Mesothelial cell of epicardium (in vitro differentiated cells): ENCODE data around the gene PTPRG. TPM values are rescaled to one million over a fixed set of nuclear protein-coding genes. Genes with fewer than 3 reads are reported as not detected.

Source experiments
- DNase-seq, 2 experiments: peaks; one replicate each; pipeline ENCODE4 v3.0.0; 2021; ENCODE audit warnings: low spot score in 2 of 2; ENCODE audit not compliant: unreplicated experiment in 2 of 2
- H3K27ac Mint-ChIP-seq: 2 replicates; pipeline ENCODE4 v1.8.0; 2021; ENCODE audit warnings: mixed read lengths
- H3K27me3 Mint-ChIP-seq: 2 replicates; pipeline ENCODE4 v1.8.0; 2021; ENCODE audit warnings: low read depth, mixed read lengths
- H3K36me3 Mint-ChIP-seq: 2 replicates; pipeline ENCODE4 v1.8.0; 2021; ENCODE audit warnings: mixed read lengths
- H3K4me1 Mint-ChIP-seq: 2 replicates; pipeline ENCODE4 v1.8.0; 2021; ENCODE audit warnings: mixed read lengths
- H3K4me3 Mint-ChIP-seq: 2 replicates; pipeline ENCODE4 v1.8.0; 2021; ENCODE audit warnings: mild to moderate bottlenecking, moderate library complexity, mixed read lengths
- H3K9me3 Mint-ChIP-seq: 2 replicates; pipeline ENCODE4 v1.8.0; 2021; ENCODE audit warnings: mixed read lengths
- total RNA-seq: library from RNA; stranded (reverse); gene quantifications from 3 replicates; pipeline ENCODE4 v1.2.1, GENCODE V29; 2021
- TF ChIP-seq, protein P1 (sequence below): fragments of 200-600 bp; sonication (generic); IDR thresholded peaks from one replicate; pipeline ENCODE4 v1.5.0; 2021; ENCODE audit warnings: antibody characterized with exemption; ENCODE audit not compliant: unreplicated experiment

PTPRG gene
- total RNA-seq, 1 donor from 2014 or later = 40.4 TPM

- TF ChIP-seq, protein P1, sequence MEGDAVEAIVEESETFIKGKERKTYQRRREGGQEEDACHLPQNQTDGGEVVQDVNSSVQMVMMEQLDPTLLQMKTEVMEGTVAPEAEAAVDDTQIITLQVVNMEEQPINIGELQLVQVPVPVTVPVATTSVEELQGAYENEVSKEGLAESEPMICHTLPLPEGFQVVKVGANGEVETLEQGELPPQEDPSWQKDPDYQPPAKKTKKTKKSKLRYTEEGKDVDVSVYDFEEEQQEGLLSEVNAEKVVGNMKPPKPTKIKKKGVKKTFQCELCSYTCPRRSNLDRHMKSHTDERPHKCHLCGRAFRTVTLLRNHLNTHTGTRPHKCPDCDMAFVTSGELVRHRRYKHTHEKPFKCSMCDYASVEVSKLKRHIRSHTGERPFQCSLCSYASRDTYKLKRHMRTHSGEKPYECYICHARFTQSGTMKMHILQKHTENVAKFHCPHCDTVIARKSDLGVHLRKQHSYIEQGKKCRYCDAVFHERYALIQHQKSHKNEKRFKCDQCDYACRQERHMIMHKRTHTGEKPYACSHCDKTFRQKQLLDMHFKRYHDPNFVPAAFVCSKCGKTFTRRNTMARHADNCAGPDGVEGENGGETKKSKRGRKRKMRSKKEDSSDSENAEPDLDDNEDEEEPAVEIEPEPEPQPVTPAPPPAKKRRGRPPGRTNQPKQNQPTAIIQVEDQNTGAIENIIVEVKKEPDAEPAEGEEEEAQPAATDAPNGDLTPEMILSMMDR = no peak
- no peak overlapping the region for H3K27ac Mint-ChIP-seq
- DNase-seq = no peak
- no peaks in the 10 kb centered on the region for H3K27me3 Mint-ChIP-seq
- no peaks in the 10 kb centered on the region for H3K9me3 Mint-ChIP-seq
- H3K36me3 Mint-ChIP-seq = no peaks in the 10 kb centered on the region
- no peak overlapping the region for H3K4me3 Mint-ChIP-seq
- no peaks in the 10 kb centered on the region for H3K4me1 Mint-ChIP-seq
Measured at GRCh38 chr3:62041681-62042080, 480.3 kb downstream of the PTPRG start.

DNA sequence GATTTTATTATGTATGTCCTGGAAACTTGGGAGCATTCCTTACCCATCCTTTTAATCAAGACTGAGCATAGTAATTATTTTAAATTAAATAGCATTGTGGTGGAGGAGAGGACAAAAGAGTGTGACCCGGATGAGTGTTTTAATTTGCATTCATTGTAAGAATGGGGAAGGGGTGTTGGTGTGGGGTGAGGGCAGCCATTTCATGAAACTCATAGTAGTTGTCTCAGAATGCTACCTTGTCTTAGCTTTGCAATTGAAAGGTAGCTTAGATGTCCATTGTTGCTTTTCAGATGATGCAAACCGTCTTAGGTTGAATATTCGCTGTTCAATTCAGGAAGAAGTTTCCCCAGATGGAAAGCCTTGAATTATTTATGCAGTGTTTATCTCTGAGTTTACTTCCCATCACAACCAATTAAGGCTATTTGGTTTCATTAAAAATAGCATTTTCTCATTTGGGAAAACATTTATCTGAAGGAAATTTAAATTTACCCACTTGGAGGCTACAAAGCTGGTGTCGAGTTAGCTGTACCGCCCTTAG lies 483.6 kb downstream of the PTPRG start:
- TF ChIP-seq, protein P1 = no peak
- Mint-ChIP-seq H3K27ac (no peak overlapping the region), H3K27me3 (no peaks in the 10 kb centered on the region), H3K9me3 (no peaks in the 10 kb centered on the region), H3K36me3 (no peaks in the 10 kb centered on the region), H3K4me1 (peaks cover 18% of the 10 kb centered on the region), H3K4me3 (no peak overlapping the region)
- no peak for DNase-seq

DNA sequence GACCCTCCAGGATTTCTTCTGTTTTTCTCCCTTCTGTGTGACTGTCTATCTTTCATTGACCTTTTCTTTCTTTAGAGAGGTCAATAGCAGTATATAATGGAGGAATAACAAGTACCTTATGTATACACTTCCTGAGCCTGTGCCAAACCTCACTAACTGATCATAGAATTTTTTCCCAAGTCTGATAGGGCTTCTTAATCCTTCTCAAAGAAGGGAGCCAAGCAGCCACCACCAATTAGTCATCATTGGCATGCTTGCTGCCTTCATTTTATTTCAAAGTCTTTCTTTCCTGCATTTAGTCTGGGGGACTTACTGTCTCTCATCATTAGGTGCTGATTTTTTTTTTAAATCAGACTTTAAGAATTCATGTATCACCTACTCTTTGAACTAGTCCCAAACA lies 485.0 kb downstream of the PTPRG start:
- no peak overlapping the region for H3K4me3 Mint-ChIP-seq
- no peaks in the 10 kb centered on the region for H3K27me3 Mint-ChIP-seq
- H3K36me3 Mint-ChIP-seq = no peaks in the 10 kb centered on the region
- peaks cover 18% of the 10 kb centered on the region for H3K4me1 Mint-ChIP-seq
- H3K9me3 Mint-ChIP-seq = no peaks in the 10 kb centered on the region
- TF ChIP-seq, protein P1 = no peak
- no peak overlapping the region for H3K27ac Mint-ChIP-seq
- no peak for DNase-seq

DNA sequence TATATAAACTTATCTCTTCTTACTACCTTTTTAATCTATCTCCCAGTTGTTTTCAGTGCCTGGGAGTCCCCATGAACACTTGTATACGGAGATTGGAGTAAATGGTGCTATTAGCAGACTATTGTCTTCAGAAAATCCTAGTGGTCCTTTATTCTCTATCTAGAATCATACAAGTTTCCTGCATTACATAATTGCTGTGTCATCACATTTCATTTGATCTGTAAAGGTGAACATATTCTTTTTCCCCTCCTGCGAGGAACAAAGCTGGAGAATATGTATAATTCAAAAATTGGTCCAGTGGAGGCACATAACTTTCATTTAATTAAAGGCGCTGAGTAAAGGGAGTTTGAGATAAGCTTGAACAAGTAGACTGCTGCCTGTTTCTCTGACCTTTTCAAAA lies 487.2 kb downstream of the PTPRG start:
- no peak overlapping the region for H3K4me3 Mint-ChIP-seq
- no peaks in the 10 kb centered on the region for H3K27me3 Mint-ChIP-seq
- no peak for DNase-seq
- no peak overlapping the region for H3K27ac Mint-ChIP-seq
- no peaks in the 10 kb centered on the region for H3K9me3 Mint-ChIP-seq
- no peaks in the 10 kb centered on the region for H3K36me3 Mint-ChIP-seq
- peaks cover 23% of the 10 kb centered on the region for H3K4me1 Mint-ChIP-seq
- TF ChIP-seq, protein P1 = no peak

DNA sequence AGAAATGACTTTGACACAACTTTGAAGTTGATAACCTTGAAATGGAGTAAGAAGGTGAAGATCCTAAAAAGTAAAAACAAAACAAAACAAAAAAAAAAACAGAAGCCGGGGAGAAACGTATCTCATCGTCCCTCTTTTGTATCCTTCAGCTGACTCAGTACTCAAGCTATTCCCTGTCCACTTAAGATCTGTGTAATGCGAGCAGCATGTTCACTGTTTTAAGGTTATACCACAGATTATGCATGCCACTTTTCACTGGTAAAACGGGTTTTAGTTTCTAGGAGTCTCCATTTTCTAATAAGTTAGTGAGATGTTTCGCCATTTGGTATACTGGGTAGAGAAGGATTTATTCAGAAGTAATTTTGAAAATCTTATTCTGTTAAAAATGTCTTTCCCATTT lies 487.7 kb downstream of the PTPRG start:
- no peak overlapping the region for H3K27ac Mint-ChIP-seq
- H3K36me3 Mint-ChIP-seq = no peaks in the 10 kb centered on the region
- no peaks in the 10 kb centered on the region for H3K9me3 Mint-ChIP-seq
- peaks cover 23% of the 10 kb centered on the region for H3K4me1 Mint-ChIP-seq
- DNase-seq = no peak
- no peak overlapping the region for H3K4me3 Mint-ChIP-seq
- TF ChIP-seq, protein P1 = no peak
- no peaks in the 10 kb centered on the region for H3K27me3 Mint-ChIP-seq

DNA sequence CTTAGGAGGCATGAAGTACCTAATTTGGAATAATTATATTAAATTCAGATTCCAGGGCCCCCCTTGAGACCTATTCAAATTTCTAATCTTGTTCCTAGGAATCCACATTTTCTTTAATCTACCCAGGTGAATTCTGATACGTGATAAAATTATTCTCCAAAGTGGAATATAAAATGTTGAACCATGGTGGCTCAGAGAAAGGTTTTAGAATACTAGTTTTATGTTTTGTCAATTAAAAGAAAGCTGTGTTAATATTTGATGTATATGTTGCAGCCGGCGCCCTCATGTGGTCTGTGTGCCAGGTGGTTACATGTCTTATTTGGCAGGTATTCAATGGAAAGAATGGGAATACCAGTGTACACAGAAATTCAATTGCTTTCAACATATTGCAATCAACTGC lies 490.1 kb downstream of the PTPRG start:
- Mint-ChIP-seq H3K36me3 (no peaks in the 10 kb centered on the region), H3K27ac (no peak overlapping the region), H3K9me3 (peaks cover 4% of the 10 kb centered on the region), H3K27me3 (no peaks in the 10 kb centered on the region), H3K4me1 (peaks cover 23% of the 10 kb centered on the region), H3K4me3 (no peak overlapping the region)
- no peak for DNase-seq
- TF ChIP-seq, protein P1 = no peak
